ENCODE measurements around the gene FOXP2. TPM values are rescaled to one million over a fixed set of nuclear protein-coding genes. Genes with fewer than 3 reads are reported as not detected.

Gene FOXP2
- total and polyA plus RNA-seq, 2 experiments from 2014 or later = 1.3 to 1.5 TPM

GRCh38 chr7:114405427-114405826 lies 9.2 kb upstream of the FOXP2 start:
- TF ChIP-seq CTCF (IDR thresholded peaks at IDR 0.05; ENCODE audit: low read depth, low read length) = peak; percentile 43
- Histone ChIP-seq H3K9me3 (ENCODE audit: low read depth) (no peaks in the 10 kb centered on the region), H3K4me1 (ENCODE audit: low read depth) (no peaks in the 10 kb centered on the region), H3K27me3 (peaks cover 5% of the 10 kb centered on the region), H3K4me3 (no peak overlapping the region), H3K36me3 (no peaks in the 10 kb centered on the region), H3K27ac (no peak overlapping the region)
- DNase-seq (ENCODE audit: low read depth in 1 of 2, low spot score in 1 of 2) = peak in 1 of 2 donors; percentile 30

- H3K27ac ChIP-seq = no peak overlapping the region
- H3K27me3 ChIP-seq = peaks cover 5% of the 10 kb centered on the region
- no peaks in the 10 kb centered on the region for H3K4me1 ChIP-seq (ENCODE audit: low read depth)
- no peaks in the 10 kb centered on the region for H3K36me3 ChIP-seq
- TF ChIP-seq CTCF (IDR thresholded peaks at IDR 0.05; ENCODE audit: low read depth, low read length) = no peak
- no peak overlapping the region for H3K4me3 ChIP-seq
- DNase-seq (ENCODE audit: low read depth in 1 of 2, low spot score in 1 of 2) = no peak
- no peaks in the 10 kb centered on the region for H3K9me3 ChIP-seq (ENCODE audit: low read depth)
Observed at GRCh38 chr7:114409750-114410149, 4.9 kb upstream of the FOXP2 start.

GRCh38 chr7:114412548-114412947 lies 2.1 kb upstream of the FOXP2 start:
- H3K27me3 ChIP-seq = no peaks in the 10 kb centered on the region
- no peaks in the 10 kb centered on the region for H3K36me3 ChIP-seq
- no peak for TF ChIP-seq CTCF (IDR thresholded peaks at IDR 0.05; ENCODE audit: low read depth, low read length)
- DNase-seq (ENCODE audit: low read depth in 1 of 2, low spot score in 1 of 2) = no peak
- no peaks in the 10 kb centered on the region for H3K9me3 ChIP-seq (ENCODE audit: low read depth)
- no peak overlapping the region for H3K4me3 ChIP-seq
- no peak overlapping the region for H3K27ac ChIP-seq
- no peaks in the 10 kb centered on the region for H3K4me1 ChIP-seq (ENCODE audit: low read depth)

- Histone ChIP-seq H3K4me1 (ENCODE audit: low read depth) (no peaks in the 10 kb centered on the region), H3K9me3 (ENCODE audit: low read depth) (no peaks in the 10 kb centered on the region), H3K27ac (no peak overlapping the region), H3K4me3 (no peak overlapping the region), H3K27me3 (no peaks in the 10 kb centered on the region), H3K36me3 (no peaks in the 10 kb centered on the region)
- TF ChIP-seq CTCF (IDR thresholded peaks at IDR 0.05; ENCODE audit: low read depth, low read length) = no peak
- no peak for DNase-seq (ENCODE audit: low read depth in 1 of 2, low spot score in 1 of 2)
Observed at GRCh38 chr7:114413761-114414155, 857 bp upstream of the FOXP2 start.

GRCh38 chr7:114415064-114415989 lies 712 bp downstream of the FOXP2 start:
- DNase-seq (ENCODE audit: low read depth in 1 of 2, low spot score in 1 of 2) = no peak
- no peaks in the 10 kb centered on the region for H3K36me3 ChIP-seq
- H3K4me1 ChIP-seq (ENCODE audit: low read depth) = no peaks in the 10 kb centered on the region
- H3K27ac ChIP-seq = no peak overlapping the region
- H3K4me3 ChIP-seq = no peak overlapping the region
- no peak for TF ChIP-seq CTCF (IDR thresholded peaks at IDR 0.05; ENCODE audit: low read depth, low read length)
- H3K27me3 ChIP-seq = no peaks in the 10 kb centered on the region
- no peaks in the 10 kb centered on the region for H3K9me3 ChIP-seq (ENCODE audit: low read depth)

Measured in cardiac muscle cell (in vitro differentiated cells and primary cell).